HG02610 (cell line): Measurements from ENCODE around the gene HMGB4.

Experiments
- ATAC-seq: cut with Tn5 transposase; IDR thresholded peaks from one replicate; pipeline ENCODE4 v1.9.1; 2021; ENCODE audit warnings: mild to moderate bottlenecking, moderate library complexity; ENCODE audit not compliant: unreplicated experiment

Gene HMGB4

GRCh38 chr1:33895976-33896375, 32.1 kb downstream of the HMGB4 start:
- ATAC-seq = no peak

- ATAC-seq = no peak
Measured at GRCh38 chr1:33897092-33897725, 33.3 kb downstream of the HMGB4 start.

GRCh38 chr1:33898406-33898805, 34.5 kb downstream of the HMGB4 start:
- ATAC-seq = no peak

GRCh38 chr1:33898881-33899280, 35.0 kb downstream of the HMGB4 start:
- no peak for ATAC-seq

- ATAC-seq = no peak
Measured at GRCh38 chr1:33899746-33900145, 35.9 kb downstream of the HMGB4 start.

GRCh38 chr1:33902486-33903209, 38.8 kb downstream of the HMGB4 start:
- ATAC-seq = no peak

- no peak for ATAC-seq
Measured at GRCh38 chr1:33903210-33903589, 39.3 kb downstream of the HMGB4 start.

- ATAC-seq = no peak
Measured at GRCh38 chr1:33905241-33905640, 41.4 kb downstream of the HMGB4 start.

- no peak for ATAC-seq
Measured at GRCh38 chr1:33906156-33906555, 42.3 kb downstream of the HMGB4 start.

GRCh38 chr1:33908324-33908956, 44.6 kb downstream of the HMGB4 start:
- ATAC-seq = no peak
